Astrocyte of the hippocampus (primary cell): ENCODE measurements around the gene CMTM2.
"Not testable (repeated sequence)": the region's sequence is repeated elsewhere in the genome, so short reads cannot be mapped to it uniquely, and the experiment has no call there.

Experiments used
- DNase-seq: peaks from one replicate; pipeline ENCODE4 v3.0.0; 2011; ENCODE audit warnings: low read depth, low spot score

CMTM2 gene

GRCh38 chr16:66605979-66606751 is 26.9 kb downstream of the CMTM2 start:
- DNase-seq = no peak

GRCh38 chr16:66608241-66609138 is 29.2 kb downstream of the CMTM2 start:
- peak; percentile 98 for DNase-seq

- DNase-seq = no peak
Measured at GRCh38 chr16:66609139-66609510, 29.9 kb downstream of the CMTM2 start.

- DNase-seq = no peak
Measured at GRCh38 chr16:66610111-66610820, 31.0 kb downstream of the CMTM2 start.

- not testable (repeated sequence) for DNase-seq
Measured at GRCh38 chr16:66611911-66612310, 32.6 kb downstream of the CMTM2 start.

GRCh38 chr16:66612422-66612821 is 33.2 kb downstream of the CMTM2 start:
- no peak for DNase-seq

GRCh38 chr16:66614161-66614802 is 35.0 kb downstream of the CMTM2 start:
- no peak for DNase-seq

GRCh38 chr16:66616169-66616568 is 36.9 kb downstream of the CMTM2 start:
- no peak for DNase-seq

- DNase-seq = peak; percentile 37
Measured at GRCh38 chr16:66616592-66616991, 37.3 kb downstream of the CMTM2 start.

GRCh38 chr16:66617010-66617434 is 37.8 kb downstream of the CMTM2 start:
- DNase-seq = no peak

GRCh38 chr16:66617728-66618127 is 38.5 kb downstream of the CMTM2 start:
- peak; percentile 26 for DNase-seq

- peak; percentile 96 for DNase-seq
Measured at GRCh38 chr16:66618588-66619375, 39.5 kb downstream of the CMTM2 start.

GRCh38 chr16:66619534-66620428 is 40.5 kb downstream of the CMTM2 start:
- DNase-seq = peak; percentile 64

GRCh38 chr16:66620429-66620795 is 41.1 kb downstream of the CMTM2 start:
- DNase-seq = no peak

- no peak for DNase-seq
Measured at GRCh38 chr16:66621973-66622372, 42.7 kb downstream of the CMTM2 start.

- no peak for DNase-seq
Measured at GRCh38 chr16:66622863-66623262, 43.6 kb downstream of the CMTM2 start.

- no peak for DNase-seq
Measured at GRCh38 chr16:66623755-66624154, 44.5 kb downstream of the CMTM2 start.

- DNase-seq = not testable (repeated sequence)
Measured at GRCh38 chr16:66627611-66628378, 48.5 kb downstream of the CMTM2 start.

GRCh38 chr16:66629856-66630255 is 50.6 kb downstream of the CMTM2 start:
- DNase-seq = no peak
